Uterus (tissue), 2 donors: ENCODE results near the gene CD86.

ENCODE experiments used
- POLR2A ChIP-seq, 2 donors: fragments of 450-650 bp; IDR thresholded peaks; one replicate each; pipeline ENCODE4 v1.6.1; 2016; ENCODE audit warnings: antibody characterized with exemption in 2 of 2, mild to moderate bottlenecking in 1 of 2, moderate library complexity in 1 of 2
- TF ChIP-seq, protein P1 (sequence below), 4 experiments: fragments of 200-600 bp in 2 of 4; fragments of 450-650 bp in 2 of 4; sonication (generic) in 2 of 4; IDR thresholded peaks; one replicate each; pipeline ENCODE4 v1.5.1; 2016 to 2019; ENCODE audit warnings: antibody characterized with exemption in 4 of 4, mild to moderate bottlenecking in 2 of 4, moderate library complexity in 1 of 4

DNA sequence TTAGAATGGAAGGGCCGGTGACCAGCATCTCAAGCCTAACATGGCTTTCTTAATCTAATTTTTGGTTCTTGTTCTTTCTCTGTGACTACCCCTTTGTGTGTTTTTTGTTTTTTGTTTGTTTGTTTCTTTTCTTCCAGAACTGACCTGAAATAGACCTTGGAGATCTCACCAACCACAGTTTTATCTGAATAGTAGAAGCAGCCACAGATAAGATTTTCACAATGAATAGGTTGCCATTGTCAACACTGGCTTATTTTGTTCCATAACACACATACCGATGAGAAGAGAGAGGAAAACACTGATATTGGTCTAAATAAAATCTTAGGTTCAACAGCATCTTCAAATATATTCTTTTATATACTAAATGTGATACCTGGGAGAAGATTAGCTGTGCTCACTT lies 44.7 kb upstream of the CD86 start:
- TF ChIP-seq, protein P1, sequence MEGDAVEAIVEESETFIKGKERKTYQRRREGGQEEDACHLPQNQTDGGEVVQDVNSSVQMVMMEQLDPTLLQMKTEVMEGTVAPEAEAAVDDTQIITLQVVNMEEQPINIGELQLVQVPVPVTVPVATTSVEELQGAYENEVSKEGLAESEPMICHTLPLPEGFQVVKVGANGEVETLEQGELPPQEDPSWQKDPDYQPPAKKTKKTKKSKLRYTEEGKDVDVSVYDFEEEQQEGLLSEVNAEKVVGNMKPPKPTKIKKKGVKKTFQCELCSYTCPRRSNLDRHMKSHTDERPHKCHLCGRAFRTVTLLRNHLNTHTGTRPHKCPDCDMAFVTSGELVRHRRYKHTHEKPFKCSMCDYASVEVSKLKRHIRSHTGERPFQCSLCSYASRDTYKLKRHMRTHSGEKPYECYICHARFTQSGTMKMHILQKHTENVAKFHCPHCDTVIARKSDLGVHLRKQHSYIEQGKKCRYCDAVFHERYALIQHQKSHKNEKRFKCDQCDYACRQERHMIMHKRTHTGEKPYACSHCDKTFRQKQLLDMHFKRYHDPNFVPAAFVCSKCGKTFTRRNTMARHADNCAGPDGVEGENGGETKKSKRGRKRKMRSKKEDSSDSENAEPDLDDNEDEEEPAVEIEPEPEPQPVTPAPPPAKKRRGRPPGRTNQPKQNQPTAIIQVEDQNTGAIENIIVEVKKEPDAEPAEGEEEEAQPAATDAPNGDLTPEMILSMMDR (IDR thresholded peaks at IDR 0.05) = no peak
- TF ChIP-seq POLR2A (IDR thresholded peaks at IDR 0.05) = no peak
